Ascending aorta (tissue), 2 donors: Measurements from ENCODE around the gene RFX3. TPM values are rescaled to one million over a fixed set of nuclear protein-coding genes. Genes with fewer than 3 reads are reported as not detected.

ENCODE experiments used
- DNase-seq, 2 donors: peaks; one replicate each; pipeline ENCODE4 v3.0.0-alpha.2; 2019; ENCODE audit warnings: low spot score in 2 of 2
- H3K27ac ChIP-seq, 2 donors: fragments of 200-600 bp; sonication (generic); one replicate each; pipeline ENCODE4 v1.5.1; 2016 to 2017; ENCODE audit warnings: mild to moderate bottlenecking in 1 of 2
- H3K27me3 ChIP-seq: fragments of 200-600 bp; sonication (generic); one replicate; pipeline ENCODE4 v1.5.1; 2017
- H3K36me3 ChIP-seq, 2 donors: fragments of 200-600 bp; sonication (generic); one replicate each; pipeline ENCODE4 v1.5.1; 2016
- H3K4me1 ChIP-seq, 2 donors: fragments of 200-600 bp; sonication (generic); one replicate each; pipeline ENCODE4 v1.5.1; 2016 to 2017; ENCODE audit warnings: mild to moderate bottlenecking in 1 of 2
- H3K4me3 ChIP-seq, 2 donors: fragments of 200-600 bp; sonication (generic); one replicate each; pipeline ENCODE4 v1.5.1; 2016 to 2017; ENCODE audit warnings: mild to moderate bottlenecking in 1 of 2
- H3K9me3 ChIP-seq, 2 donors: fragments of 200-600 bp; sonication (generic); one replicate each; pipeline ENCODE4 v1.5.1; 2016
- intact Hi-C: fragments of 100-400 bp; cut with DNase I; formaldehyde crosslinking; loops from one replicate; pipeline ENCODE4 v1.15.1; 2023
- total RNA-seq: library from RNA; depleted of rRNA; stranded (reverse); fragments of >200 nt; gene quantifications from one replicate; pipeline ENCODE4 v1.1.0, GENCODE V29; 2016
- TF ChIP-seq, protein P1 (sequence below), 3 experiments: fragments of 200-600 bp in 2 of 3; fragments of 450-650 bp in 1 of 3; sonication (generic) in 2 of 3; IDR thresholded peaks; one replicate each; pipeline ENCODE4 v1.5.1; 2016 to 2019; ENCODE audit warnings: antibody characterized with exemption in 3 of 3, mild to moderate bottlenecking in 1 of 3, moderate library complexity in 1 of 3

Gene RFX3
- total RNA-seq, 1 donor from 2014 or later, result 4.0 TPM

DNA sequence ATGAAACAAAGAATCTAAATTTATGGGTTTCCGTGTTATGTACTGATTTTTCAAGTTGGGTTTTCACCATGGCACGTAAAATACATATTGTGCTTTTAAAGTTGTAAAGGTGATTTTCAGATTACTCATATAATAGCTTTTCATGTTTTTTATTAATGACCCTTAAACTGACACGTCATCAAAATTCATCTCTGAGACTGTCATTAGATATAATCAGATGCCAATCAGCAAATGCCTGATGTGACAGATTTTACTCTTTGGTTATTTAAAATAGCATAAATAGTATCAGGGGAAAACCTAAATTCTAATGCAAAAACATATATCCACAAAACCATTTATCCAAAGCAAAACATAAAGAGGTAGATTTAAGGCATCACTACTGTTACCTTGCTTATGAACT lies 11.0 kb downstream of the RFX3 start:
- H3K4me1 ChIP-seq, result no peaks in the 10 kb centered on the region
- intact Hi-C loops, result no loop called here
- H3K27ac ChIP-seq, result no peak overlapping the region
- H3K36me3 ChIP-seq, result no peaks in the 10 kb centered on the region
- no peaks in the 10 kb centered on the region for H3K9me3 ChIP-seq
- TF ChIP-seq, protein P1, sequence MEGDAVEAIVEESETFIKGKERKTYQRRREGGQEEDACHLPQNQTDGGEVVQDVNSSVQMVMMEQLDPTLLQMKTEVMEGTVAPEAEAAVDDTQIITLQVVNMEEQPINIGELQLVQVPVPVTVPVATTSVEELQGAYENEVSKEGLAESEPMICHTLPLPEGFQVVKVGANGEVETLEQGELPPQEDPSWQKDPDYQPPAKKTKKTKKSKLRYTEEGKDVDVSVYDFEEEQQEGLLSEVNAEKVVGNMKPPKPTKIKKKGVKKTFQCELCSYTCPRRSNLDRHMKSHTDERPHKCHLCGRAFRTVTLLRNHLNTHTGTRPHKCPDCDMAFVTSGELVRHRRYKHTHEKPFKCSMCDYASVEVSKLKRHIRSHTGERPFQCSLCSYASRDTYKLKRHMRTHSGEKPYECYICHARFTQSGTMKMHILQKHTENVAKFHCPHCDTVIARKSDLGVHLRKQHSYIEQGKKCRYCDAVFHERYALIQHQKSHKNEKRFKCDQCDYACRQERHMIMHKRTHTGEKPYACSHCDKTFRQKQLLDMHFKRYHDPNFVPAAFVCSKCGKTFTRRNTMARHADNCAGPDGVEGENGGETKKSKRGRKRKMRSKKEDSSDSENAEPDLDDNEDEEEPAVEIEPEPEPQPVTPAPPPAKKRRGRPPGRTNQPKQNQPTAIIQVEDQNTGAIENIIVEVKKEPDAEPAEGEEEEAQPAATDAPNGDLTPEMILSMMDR (IDR thresholded peaks at IDR 0.05), result no peak
- DNase-seq, result no peak
- H3K4me3 ChIP-seq, result no peak overlapping the region
- no peaks in the 10 kb centered on the region for H3K27me3 ChIP-seq

DNA sequence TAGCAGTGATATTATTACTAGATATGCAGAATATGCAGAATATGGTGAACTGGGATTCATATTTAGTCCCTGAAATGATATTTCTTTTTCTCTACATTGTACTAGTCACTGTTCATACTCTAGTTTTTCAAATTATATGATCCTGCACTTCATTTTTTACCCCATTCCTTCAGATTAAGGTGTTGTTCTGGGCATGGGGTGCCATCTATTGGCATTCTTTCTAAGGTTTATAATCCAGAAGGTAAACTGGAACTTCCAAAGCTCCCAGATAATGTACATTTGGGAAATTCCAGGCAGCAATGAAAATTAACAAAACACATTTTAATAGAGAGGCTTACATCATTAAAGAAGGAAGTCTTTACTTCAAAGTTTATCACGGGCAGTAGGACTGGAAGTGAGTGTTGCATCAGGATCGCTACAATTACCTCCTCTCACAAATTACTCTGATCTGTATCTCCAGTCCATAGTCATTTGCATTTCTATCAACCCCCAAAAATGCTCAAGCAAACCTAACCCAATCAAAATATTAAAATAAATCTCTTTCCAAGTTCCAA lies 12.5 kb downstream of the RFX3 start:
- TF ChIP-seq, protein P1 (IDR thresholded peaks at IDR 0.05), result no peak
- no peak overlapping the region for H3K4me3 ChIP-seq
- no peaks in the 10 kb centered on the region for H3K27me3 ChIP-seq
- no peaks in the 10 kb centered on the region for H3K36me3 ChIP-seq
- no peak for DNase-seq
- H3K27ac ChIP-seq, result no peak overlapping the region
- H3K9me3 ChIP-seq, result no peaks in the 10 kb centered on the region
- no peaks in the 10 kb centered on the region for H3K4me1 ChIP-seq
- intact Hi-C loops, result no loop called here

DNA sequence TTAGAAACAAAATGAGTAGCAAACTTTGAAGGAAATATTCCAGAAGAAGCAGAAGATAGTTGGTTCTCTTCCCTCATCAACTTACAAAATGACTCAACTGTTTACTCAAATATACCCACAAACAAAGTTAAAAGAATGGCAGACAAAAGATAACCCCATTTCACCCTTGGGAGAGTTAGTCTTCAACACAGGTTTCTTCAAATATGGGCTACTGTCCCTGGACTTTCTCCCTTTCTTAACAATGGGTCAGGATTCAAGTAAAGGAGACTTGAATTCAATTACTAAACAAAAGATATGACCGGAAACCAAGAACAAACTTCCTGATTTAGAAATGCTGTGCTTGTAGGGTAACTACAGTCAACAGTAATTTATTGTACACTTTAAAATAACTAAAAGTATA lies 14.2 kb downstream of the RFX3 start:
- TF ChIP-seq, protein P1 (IDR thresholded peaks at IDR 0.05), result no peak
- intact Hi-C loops, result no loop called here

DNA sequence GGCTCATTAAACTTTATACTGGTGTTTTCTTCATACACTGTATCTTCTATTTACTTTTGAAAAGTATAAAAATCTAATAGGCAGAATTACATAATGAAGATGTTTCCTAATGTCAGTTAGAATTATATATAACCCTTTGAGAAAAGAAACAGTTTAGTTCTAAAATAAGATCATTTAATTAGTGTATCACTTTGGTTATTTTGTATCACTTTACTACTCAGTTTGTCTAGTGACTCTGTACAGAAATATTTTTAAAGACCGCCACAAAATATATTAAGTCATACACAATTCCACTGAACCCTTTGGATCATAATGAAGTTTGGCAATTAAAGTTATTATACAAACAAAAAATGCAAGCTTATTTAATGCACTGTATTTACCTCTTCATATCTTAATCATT lies 15.0 kb downstream of the RFX3 start:
- Histone ChIP-seq H3K36me3 (no peaks in the 10 kb centered on the region), H3K27me3 (no peaks in the 10 kb centered on the region), H3K4me1 (no peaks in the 10 kb centered on the region), H3K27ac (no peak overlapping the region), H3K4me3 (no peak overlapping the region), H3K9me3 (no peaks in the 10 kb centered on the region)
- TF ChIP-seq, protein P1 (IDR thresholded peaks at IDR 0.05), result no peak
- intact Hi-C loops, result no loop called here
- DNase-seq, result no peak

More for the DNA sequence above, 14.2 kb downstream of the RFX3 start:
- Histone ChIP-seq H3K27me3 (no peaks in the 10 kb centered on the region), H3K4me1 (no peaks in the 10 kb centered on the region), H3K27ac (no peak overlapping the region), H3K9me3 (no peaks in the 10 kb centered on the region), H3K4me3 (no peak overlapping the region), H3K36me3 (no peaks in the 10 kb centered on the region)
- DNase-seq, result no peak

DNA sequence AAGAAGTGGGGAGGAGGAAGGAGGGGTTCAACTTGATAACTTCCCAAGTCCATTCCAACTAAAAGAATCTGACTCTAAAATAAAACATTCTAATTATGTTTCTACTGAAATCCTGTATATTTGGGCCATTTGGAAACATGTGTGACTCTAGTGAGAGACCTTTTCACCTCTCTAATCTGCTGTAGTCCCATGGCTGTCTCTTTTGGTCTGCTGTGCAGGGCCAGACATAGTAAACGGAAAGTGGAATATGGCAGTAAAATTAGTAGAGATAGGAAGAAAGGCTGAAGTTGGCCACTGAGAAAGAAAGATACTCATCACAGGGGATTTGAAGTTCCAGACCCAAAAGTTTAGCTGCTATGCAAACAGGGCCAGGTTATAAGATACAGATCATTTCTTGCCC lies 15.9 kb downstream of the RFX3 start:
- Histone ChIP-seq H3K4me1 (no peaks in the 10 kb centered on the region), H3K36me3 (no peaks in the 10 kb centered on the region), H3K27ac (no peak overlapping the region), H3K4me3 (no peak overlapping the region), H3K27me3 (no peaks in the 10 kb centered on the region), H3K9me3 (no peaks in the 10 kb centered on the region)
- DNase-seq, result no peak
- TF ChIP-seq, protein P1 (IDR thresholded peaks at IDR 0.05), result no peak
- intact Hi-C loops, result no loop called here
